HEK293T (cell line): ENCODE data around the gene SLC25A38.

ENCODE experiments used
- CTCF ChIA-PET: fragments of 350-600 bp; formaldehyde crosslinking; extraction: SDS; loops from one replicate; lab custom pipeline; 2021; ENCODE audit warnings: antibody characterized with exemption, inconsistent platforms; lab: Yijun Ruan, JAX
- POLR2A ChIA-PET: fragments of 350-600 bp; formaldehyde crosslinking; extraction: SDS; loops from one replicate; lab custom pipeline; 2020; ENCODE audit warnings: antibody characterized with exemption, inconsistent platforms; lab: Yijun Ruan, JAX
- DNase-seq: peaks from one replicate; pipeline ENCODE4 v3.0.0; 2012; ENCODE audit warnings: mixed read lengths; ENCODE audit errors: extremely low spot score
- ARNT ChIP-seq: fragments of 450-650 bp; IDR thresholded peaks from 2 replicates; pipeline ENCODE4 v1.6.1; 2017; ENCODE audit warnings: mild to moderate bottlenecking
- BHLHE40 ChIP-seq: fragments of 450-650 bp; IDR thresholded peaks from 2 replicates; pipeline ENCODE4 v1.6.1; 2016; ENCODE audit warnings: mild to moderate bottlenecking, moderate library complexity, borderline replicate concordance
- CTBP1 ChIP-seq: fragments of 450-650 bp; IDR thresholded peaks from 2 replicates; pipeline ENCODE4 v1.6.1; 2016; ENCODE audit warnings: borderline replicate concordance
- ELF4 ChIP-seq: fragments of 450-650 bp; IDR thresholded peaks from 2 replicates; pipeline ENCODE4 v1.6.1; 2017; ENCODE audit warnings: antibody characterized with exemption
- FOXA1 ChIP-seq: fragments of 450-650 bp; IDR thresholded peaks from 2 replicates; pipeline ENCODE4 v1.6.1; 2016; ENCODE audit warnings: mild to moderate bottlenecking
- FOXK2 ChIP-seq: fragments of 450-650 bp; IDR thresholded peaks from 2 replicates; pipeline ENCODE4 v1.6.1; 2016; ENCODE audit warnings: mild to moderate bottlenecking
- FOXM1 ChIP-seq: fragments of 450-650 bp; IDR thresholded peaks from 2 replicates; pipeline ENCODE4 v1.6.1; 2017; ENCODE audit warnings: mild to moderate bottlenecking, borderline replicate concordance
- HDGF ChIP-seq: fragments of 450-650 bp; IDR thresholded peaks from 2 replicates; pipeline ENCODE4 v1.6.1; 2017; ENCODE audit warnings: antibody characterized with exemption, borderline replicate concordance
- L3MBTL2 ChIP-seq: fragments of 450-650 bp; conservative IDR thresholded peaks from 2 replicates; pipeline ENCODE4 v1.6.1; 2016; ENCODE audit warnings: mild to moderate bottlenecking
- LEF1 ChIP-seq: fragments of 450-650 bp; IDR thresholded peaks from 2 replicates; pipeline ENCODE4 v1.6.1; 2017; ENCODE audit warnings: mild to moderate bottlenecking, borderline replicate concordance
- NFRKB ChIP-seq: fragments of 450-650 bp; IDR thresholded peaks from 2 replicates; pipeline ENCODE4 v1.6.1; 2016; ENCODE audit warnings: mild to moderate bottlenecking, moderate library complexity
- PKNOX1 ChIP-seq: fragments of 450-650 bp; IDR thresholded peaks from 2 replicates; pipeline ENCODE4 v1.6.1; 2016
- SP1 ChIP-seq: fragments of 450-650 bp; IDR thresholded peaks from 2 replicates; pipeline ENCODE4 v1.6.1; 2017
- SUZ12 ChIP-seq: fragments of 450-650 bp; IDR thresholded peaks from 2 replicates; pipeline ENCODE4 v1.6.1; 2016; ENCODE audit warnings: mild to moderate bottlenecking
- TARDBP ChIP-seq: fragments of 450-650 bp; IDR thresholded peaks from 2 replicates; pipeline ENCODE4 v1.6.1; 2016
- ZNF384 ChIP-seq: fragments of 450-650 bp; IDR thresholded peaks from 2 replicates; pipeline ENCODE4 v1.6.1; 2016

SLC25A38 gene

GRCh38 chr3:39438880-39439279 lies 55.7 kb downstream of the SLC25A38 start:
- no peak for DNase-seq
- CTCF ChIA-PET: no interaction called here
- POLR2A ChIA-PET: no interaction called here
- TF ChIP-seq ELF4: no peak

GRCh38 chr3:39440316-39440715 lies 57.1 kb downstream of the SLC25A38 start:
- no peak for TF ChIP-seq FOXK2
- no peak for TF ChIP-seq TARDBP
- no peak for TF ChIP-seq FOXM1
- no peak for TF ChIP-seq LEF1
- TF ChIP-seq PKNOX1: no peak
- no peak for TF ChIP-seq SUZ12
- TF ChIP-seq L3MBTL2: no peak
- no peak for TF ChIP-seq FOXA1
- CTCF ChIA-PET: interaction anchor here (0.7 kb wide), 1 partner anchor 589 kb away, joined by 4 read pairs; no protein-coding TSS in a partner anchor
- no peak for DNase-seq
- POLR2A ChIA-PET: no interaction called here

- no peak for TF ChIP-seq SP1
- TF ChIP-seq NFRKB: no peak
- TF ChIP-seq ELF4: no peak
- TF ChIP-seq FOXK2: no peak
- TF ChIP-seq BHLHE40: no peak
- no peak for DNase-seq
- CTCF ChIA-PET: interaction anchor here (0.9 kb wide), 1 partner anchor 55 kb away, joined by 4 read pairs; no protein-coding TSS in a partner anchor
- POLR2A ChIA-PET: no interaction called here
Measured at GRCh38 chr3:39443530-39443929, 60.4 kb downstream of the SLC25A38 start.

GRCh38 chr3:39445927-39446326 lies 62.8 kb downstream of the SLC25A38 start:
- ChIA-PET CTCF (interaction anchor here (1.1 to 4.4 kb wide), 2 partner anchors 53 to 96 kb away, joined by 3 to 30 read pairs; no protein-coding TSS in a partner anchor), POLR2A (no interaction called here)
- no peak for DNase-seq
- TF ChIP-seq FOXA1: no peak
- TF ChIP-seq BHLHE40: no peak
- TF ChIP-seq SP1: no peak
- TF ChIP-seq NFRKB: no peak
- TF ChIP-seq HDGF: no peak
- no peak for TF ChIP-seq ELF4
- TF ChIP-seq L3MBTL2: no peak
- TF ChIP-seq SUZ12: no peak
- no peak for TF ChIP-seq FOXM1
- no peak for TF ChIP-seq ARNT
- no peak for TF ChIP-seq LEF1
- no peak for TF ChIP-seq PKNOX1
- no peak for TF ChIP-seq FOXK2
- TF ChIP-seq CTBP1: no peak
- TF ChIP-seq ZNF384: no peak
- TF ChIP-seq TARDBP: no peak

GRCh38 chr3:39446444-39446843 lies 63.3 kb downstream of the SLC25A38 start:
- TF ChIP-seq FOXK2 (no peak), FOXA1 (no peak), PKNOX1 (no peak), SP1 (no peak), HDGF (no peak), LEF1 (no peak), ARNT (no peak), BHLHE40 (no peak), ELF4 (no peak), FOXM1 (no peak), CTBP1 (no peak), TARDBP (no peak), SUZ12 (no peak), L3MBTL2 (no peak), NFRKB (no peak), ZNF384 (no peak)
- ChIA-PET POLR2A (no interaction called here), CTCF (interaction anchor here (1.1 to 4.4 kb wide), 2 partner anchors 52 to 96 kb away, joined by 3 to 30 read pairs; no protein-coding TSS in a partner anchor)
- no peak for DNase-seq
